HG02610 (cell line): ENCODE data around the gene ARFGAP3.
"Not testable (repeated sequence)": the region's sequence is repeated elsewhere in the genome, so short reads cannot be mapped to it uniquely, and the experiment has no call there.

Experiments used
- ATAC-seq: cut with Tn5 transposase; IDR thresholded peaks from one replicate; pipeline ENCODE4 v1.9.1; 2021; ENCODE audit warnings: mild to moderate bottlenecking, moderate library complexity; ENCODE audit not compliant: unreplicated experiment

Gene ARFGAP3

GRCh38 chr22:42799061-42799460 is 58.0 kb downstream of the ARFGAP3 start:
- no peak for ATAC-seq

GRCh38 chr22:42797011-42797410 is 60.1 kb downstream of the ARFGAP3 start:
- ATAC-seq = no peak

- ATAC-seq = no peak
Observed at GRCh38 chr22:42796081-42796480, 61.0 kb downstream of the ARFGAP3 start.

GRCh38 chr22:42794551-42795510 is 62.2 kb downstream of the ARFGAP3 start:
- ATAC-seq = no peak

DNA sequence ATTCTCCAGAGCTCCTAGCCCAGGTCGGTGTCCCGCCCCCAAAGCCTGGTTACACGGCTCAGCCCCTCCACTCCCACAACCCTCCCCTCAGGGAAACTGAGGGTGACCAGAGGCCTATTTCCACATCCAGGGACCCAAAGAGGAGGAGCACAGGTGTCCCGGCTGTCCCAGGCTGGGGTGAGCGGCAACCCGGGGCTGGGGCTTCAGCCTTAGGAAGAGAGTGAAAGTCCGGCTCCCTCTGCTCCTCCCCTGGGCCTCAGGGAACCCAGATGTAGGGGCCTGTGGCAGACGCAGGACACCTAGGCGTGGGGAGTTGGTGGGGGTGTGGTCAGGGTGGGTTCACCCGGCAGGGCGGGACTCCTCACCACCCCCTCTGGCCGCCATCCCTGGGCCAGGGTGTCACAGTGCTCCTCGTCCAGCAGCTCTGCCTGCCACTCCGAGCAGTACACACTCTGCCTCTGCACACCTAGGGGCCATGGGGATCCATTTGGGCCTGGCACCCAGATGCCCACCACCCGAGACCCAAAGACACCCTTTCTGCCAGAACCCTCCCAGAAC is 63.1 kb downstream of the ARFGAP3 start:
- ATAC-seq = no peak

DNA sequence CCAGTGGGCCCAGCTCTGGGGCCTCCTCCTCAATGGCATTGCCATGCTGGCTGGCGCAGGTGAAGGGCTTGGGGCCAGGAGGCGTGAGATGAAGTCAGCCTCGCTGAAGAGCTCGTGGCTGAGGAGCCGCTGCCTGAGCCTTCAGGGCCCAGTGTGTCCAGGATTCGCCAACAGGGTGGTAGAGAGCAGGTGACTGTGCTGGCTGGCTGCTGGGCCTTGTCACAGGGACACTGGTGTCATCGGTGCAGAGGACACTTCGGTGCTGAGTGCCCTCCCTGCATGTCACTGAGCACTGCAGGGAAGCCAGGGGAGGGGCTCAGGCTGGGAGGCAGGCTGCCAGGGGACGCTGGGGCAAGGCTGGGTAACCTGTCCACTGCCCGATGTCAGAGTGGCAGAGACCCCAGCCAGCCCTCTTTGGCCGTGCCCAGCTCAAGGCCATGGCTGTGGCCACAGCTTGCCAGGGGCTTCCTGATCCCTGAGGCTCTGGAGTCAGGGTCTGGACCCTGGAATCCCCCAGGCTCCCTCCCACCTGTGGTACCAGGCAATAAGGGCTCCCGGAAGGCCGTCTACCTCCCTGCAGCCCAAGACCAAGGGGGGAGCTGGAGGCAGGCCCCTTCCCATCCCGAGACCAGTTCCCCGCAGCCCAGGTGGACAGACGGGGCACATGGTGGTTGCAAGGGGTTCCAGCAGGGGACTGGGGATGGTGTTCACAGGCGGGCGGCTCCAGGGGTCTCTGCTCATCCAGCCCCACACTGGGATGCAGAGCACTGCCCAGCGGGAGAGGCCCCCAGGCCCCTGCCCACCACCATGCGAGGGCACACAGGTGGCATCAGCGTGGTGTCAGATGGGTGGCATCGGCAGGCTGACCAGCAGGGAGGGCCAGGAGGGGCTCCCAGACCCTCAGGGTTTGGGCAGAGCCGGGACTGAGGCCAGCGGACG is 63.9 kb downstream of the ARFGAP3 start:
- no peak for ATAC-seq

GRCh38 chr22:42792453-42792908 is 64.6 kb downstream of the ARFGAP3 start:
- ATAC-seq = no peak

DNA sequence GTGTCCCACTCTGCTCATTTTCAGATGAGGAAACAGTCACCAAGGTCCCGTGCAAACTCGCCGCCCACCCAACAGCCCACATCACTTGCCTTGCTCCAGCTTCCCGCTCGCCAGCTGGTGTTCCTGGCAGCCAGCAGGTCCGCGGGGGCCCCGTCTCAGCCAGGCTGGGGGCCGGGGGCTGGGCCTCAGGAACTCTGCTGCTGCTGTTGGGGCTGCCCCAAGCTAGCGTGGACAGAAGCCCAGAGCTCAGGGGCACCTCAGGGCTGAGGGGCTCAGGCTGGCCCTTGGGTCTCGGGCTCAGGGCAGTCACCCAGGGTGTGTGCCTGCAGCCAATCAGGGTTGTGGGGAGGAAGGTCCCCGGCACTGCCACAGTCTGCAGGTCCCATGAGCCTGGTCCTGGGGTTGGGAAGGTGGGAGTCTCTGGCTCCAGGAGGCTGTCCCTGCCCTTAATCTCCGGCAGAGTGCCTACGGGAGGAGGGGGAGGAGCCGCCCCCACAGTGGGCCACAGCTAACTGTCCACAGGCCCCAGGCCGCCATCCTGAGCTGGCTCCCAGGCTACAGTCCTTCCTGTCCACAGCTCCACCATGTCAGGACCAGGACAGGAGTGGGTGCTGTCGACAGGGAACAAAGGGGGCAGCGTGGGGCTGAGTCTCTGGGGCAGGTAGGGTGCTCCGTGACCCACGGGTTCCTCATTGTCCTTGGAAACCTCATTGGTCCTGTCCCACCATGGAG is 65.2 kb downstream of the ARFGAP3 start:
- no peak for ATAC-seq

- ATAC-seq = no peak
Observed at GRCh38 chr22:42788466-42788865, 68.6 kb downstream of the ARFGAP3 start.

GRCh38 chr22:42788021-42788420 is 69.1 kb downstream of the ARFGAP3 start:
- ATAC-seq = no peak

- ATAC-seq = no peak
Observed at GRCh38 chr22:42787357-42787736, 69.7 kb downstream of the ARFGAP3 start.

GRCh38 chr22:42786606-42787356 is 70.3 kb downstream of the ARFGAP3 start:
- ATAC-seq = no peak

DNA sequence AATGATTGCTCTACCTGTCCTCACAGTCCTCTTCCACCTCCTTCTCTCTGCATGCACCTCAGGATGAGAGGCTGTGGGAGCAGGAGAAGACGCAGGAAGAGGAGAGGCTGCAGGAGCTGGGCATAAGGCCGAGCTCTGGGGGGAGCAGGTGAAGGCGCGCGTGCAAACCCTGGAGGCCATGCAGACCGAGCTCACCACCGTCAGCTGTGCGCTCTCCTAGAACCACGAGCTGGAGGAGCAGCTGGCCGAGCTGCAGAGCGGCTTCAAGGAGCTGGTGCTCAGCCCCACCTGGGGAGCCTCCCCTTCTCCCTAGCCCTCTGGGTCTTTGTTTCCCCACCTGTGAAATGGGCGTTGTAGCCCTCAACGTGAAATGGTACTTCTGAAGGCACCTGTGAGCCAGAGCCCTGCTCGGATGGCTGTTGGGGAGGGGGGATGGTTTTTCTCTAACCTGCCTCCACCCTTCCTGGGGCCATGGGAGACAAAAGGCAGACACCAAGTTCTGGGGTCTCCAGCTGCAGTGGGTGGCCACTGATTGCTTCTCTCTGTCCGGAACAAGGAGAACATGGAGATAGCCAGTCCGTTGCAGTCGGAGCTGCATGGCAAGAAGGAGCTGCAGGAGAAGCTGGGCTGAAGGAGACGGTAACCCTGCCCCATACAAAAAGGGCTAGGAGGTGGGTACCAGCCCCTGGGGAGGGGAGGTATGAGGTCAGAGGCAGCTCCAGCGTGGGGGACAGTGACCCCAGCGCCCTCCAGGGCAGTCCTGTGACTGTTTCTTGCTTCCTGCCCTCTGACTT is 71.2 kb downstream of the ARFGAP3 start:
- no peak for ATAC-seq

DNA sequence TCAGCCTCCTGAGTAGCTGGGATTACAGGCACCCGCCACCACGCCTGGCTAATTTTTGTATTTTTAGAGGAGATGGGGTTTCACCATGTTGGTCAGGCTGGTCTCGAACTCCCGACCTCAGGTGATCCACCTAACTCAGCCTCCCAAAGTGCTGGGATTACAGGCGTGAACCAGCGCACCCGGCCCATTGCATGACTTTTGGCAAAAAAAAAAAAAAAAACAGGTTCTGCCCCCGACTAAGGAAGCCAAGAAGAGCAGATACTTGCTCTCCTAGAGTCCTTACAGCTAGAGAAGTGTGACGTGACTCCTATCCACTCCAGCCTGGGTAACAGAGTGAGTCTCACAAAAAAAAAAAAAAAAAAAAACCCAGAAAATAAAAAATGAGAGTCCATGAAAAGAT is 74.8 kb downstream of the ARFGAP3 start:
- ATAC-seq = not testable (repeated sequence)

GRCh38 chr22:42780070-42780540 is 77.0 kb downstream of the ARFGAP3 start:
- no peak for ATAC-seq

DNA sequence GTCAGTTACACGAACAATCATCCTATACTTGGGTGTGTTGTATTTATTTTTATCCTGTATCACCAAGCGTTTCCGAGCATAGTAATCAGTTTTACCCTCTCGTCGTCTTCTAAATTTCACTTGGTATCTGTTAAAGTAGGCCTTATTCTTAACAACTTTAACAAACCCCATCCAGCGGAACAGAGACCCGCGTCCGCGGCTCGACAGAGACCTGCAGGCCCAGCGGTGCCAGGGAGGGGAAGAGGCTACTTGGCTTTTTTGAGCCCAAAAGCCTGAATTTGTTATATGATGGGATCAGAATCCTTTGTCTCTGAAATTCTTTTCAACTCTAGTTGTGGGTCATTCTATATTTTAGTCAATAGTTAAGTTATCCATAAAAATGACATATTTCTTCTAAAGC is 79.9 kb downstream of the ARFGAP3 start:
- no peak for ATAC-seq

DNA sequence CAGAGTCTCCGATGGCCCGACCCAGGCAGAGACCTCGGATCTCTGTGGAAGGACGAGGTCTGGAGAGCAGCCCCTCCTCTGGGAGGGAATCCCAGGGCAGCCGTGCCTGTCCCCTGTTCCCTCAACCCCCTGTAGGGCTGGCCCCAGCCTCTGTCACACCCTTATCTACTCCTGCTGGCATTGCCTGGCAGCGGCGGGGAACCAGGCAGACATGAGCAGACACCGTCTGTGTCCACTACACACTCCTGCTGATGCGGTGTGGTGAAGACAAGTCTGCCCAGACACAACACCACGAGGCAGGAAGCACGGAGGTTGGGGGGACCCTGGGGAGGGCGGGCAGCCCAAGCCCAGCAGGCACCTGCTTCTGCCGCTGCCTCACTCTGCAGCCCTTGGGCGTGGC is 83.9 kb downstream of the ARFGAP3 start:
- ATAC-seq = no peak

- no peak for ATAC-seq
Observed at GRCh38 chr22:42772647-42773046, 84.4 kb downstream of the ARFGAP3 start.
